IPS-18a (cell line): ENCODE results near the gene ZNF555.

Experiments
- H3K27ac ChIP-seq: one replicate; pipeline ENCODE4 v1.5.1; 2013; ENCODE audit warnings: low read length
- H3K27me3 ChIP-seq: one replicate; pipeline ENCODE4 v1.6.1; 2013; ENCODE audit warnings: mild to moderate bottlenecking, low read length; ENCODE audit not compliant: control insufficient read depth, insufficient read depth
- H3K36me3 ChIP-seq: one replicate; pipeline ENCODE4 v1.6.1; 2013; ENCODE audit warnings: low read depth, low read length; ENCODE audit not compliant: control insufficient read depth
- H3K4me1 ChIP-seq: one replicate; pipeline ENCODE4 v1.6.1; 2013; ENCODE audit warnings: low read depth, low read length; ENCODE audit not compliant: control insufficient read depth
- H3K4me3 ChIP-seq: one replicate; pipeline ENCODE4 v1.5.1; 2013; ENCODE audit warnings: low read length
- H3K9ac ChIP-seq: one replicate; pipeline ENCODE4 v1.6.1; 2013; ENCODE audit warnings: mild to moderate bottlenecking, low read length, moderate library complexity
- H3K9me3 ChIP-seq: one replicate; pipeline ENCODE4 v1.6.1; 2013; ENCODE audit warnings: low read depth, low read length; ENCODE audit not compliant: control insufficient read depth

ZNF555 gene

GRCh38 chr19:2837430-2837829 lies 3.8 kb upstream of the ZNF555 start:
- Histone ChIP-seq H3K4me3 (no peak overlapping the region), H3K9me3 (peaks cover 36% of the 10 kb centered on the region), H3K27me3 (peaks cover 6% of the 10 kb centered on the region), H3K4me1 (no peaks in the 10 kb centered on the region), H3K9ac (no peak overlapping the region), H3K36me3 (no peaks in the 10 kb centered on the region), H3K27ac (no peak overlapping the region)

- Histone ChIP-seq H3K36me3 (no peaks in the 10 kb centered on the region), H3K4me3 (peak overlapping the region; percentile 70), H3K9me3 (no peaks in the 10 kb centered on the region), H3K9ac (no peak overlapping the region), H3K27ac (no peak overlapping the region), H3K27me3 (peaks cover 8% of the 10 kb centered on the region), H3K4me1 (no peaks in the 10 kb centered on the region)
Measured at GRCh38 chr19:2841855-2842574, 740 bp downstream of the ZNF555 start.

- Histone ChIP-seq H3K4me1 (no peaks in the 10 kb centered on the region), H3K9ac (no peak overlapping the region), H3K27ac (no peak overlapping the region), H3K4me3 (no peak overlapping the region), H3K36me3 (no peaks in the 10 kb centered on the region), H3K27me3 (peaks cover 8% of the 10 kb centered on the region), H3K9me3 (peaks cover 7% of the 10 kb centered on the region)
Measured at GRCh38 chr19:2845107-2845506, 3.8 kb downstream of the ZNF555 start.

- Histone ChIP-seq H3K36me3 (peaks cover 2% of the 10 kb centered on the region), H3K27ac (no peak overlapping the region), H3K9ac (no peak overlapping the region), H3K27me3 (peaks cover 8% of the 10 kb centered on the region), H3K4me3 (no peak overlapping the region), H3K9me3 (peaks cover 10% of the 10 kb centered on the region), H3K4me1 (no peaks in the 10 kb centered on the region)
Measured at GRCh38 chr19:2846180-2846894, 5.1 kb downstream of the ZNF555 start.

GRCh38 chr19:2847507-2847906 lies 6.2 kb downstream of the ZNF555 start:
- H3K36me3 ChIP-seq = peaks cover 14% of the 10 kb centered on the region
- peaks cover 1% of the 10 kb centered on the region for H3K27me3 ChIP-seq
- H3K4me1 ChIP-seq = no peaks in the 10 kb centered on the region
- H3K27ac ChIP-seq = no peak overlapping the region
- no peak overlapping the region for H3K4me3 ChIP-seq
- no peak overlapping the region for H3K9ac ChIP-seq
- H3K9me3 ChIP-seq = peaks cover 15% of the 10 kb centered on the region

- Histone ChIP-seq H3K4me3 (no peak overlapping the region), H3K9me3 (peaks cover 26% of the 10 kb centered on the region), H3K27me3 (no peaks in the 10 kb centered on the region), H3K4me1 (no peaks in the 10 kb centered on the region), H3K27ac (no peak overlapping the region), H3K36me3 (peaks cover 25% of the 10 kb centered on the region), H3K9ac (no peak overlapping the region)
Measured at GRCh38 chr19:2848616-2849015, 7.3 kb downstream of the ZNF555 start.

GRCh38 chr19:2850256-2850925 lies 9.1 kb downstream of the ZNF555 start:
- Histone ChIP-seq H3K27ac (no peak overlapping the region), H3K36me3 (peaks cover 28% of the 10 kb centered on the region), H3K27me3 (no peaks in the 10 kb centered on the region), H3K9me3 (peaks cover 43% of the 10 kb centered on the region), H3K4me3 (no peak overlapping the region), H3K9ac (no peak overlapping the region), H3K4me1 (no peaks in the 10 kb centered on the region)

GRCh38 chr19:2852598-2852997 lies 11.3 kb downstream of the ZNF555 start:
- Histone ChIP-seq H3K9ac (no peak overlapping the region), H3K4me3 (no peak overlapping the region), H3K27ac (no peak overlapping the region), H3K9me3 (peaks cover 54% of the 10 kb centered on the region), H3K4me1 (no peaks in the 10 kb centered on the region), H3K36me3 (peaks cover 28% of the 10 kb centered on the region), H3K27me3 (no peaks in the 10 kb centered on the region)

- H3K4me3 ChIP-seq = no peak overlapping the region
- H3K9me3 ChIP-seq = peaks cover 54% of the 10 kb centered on the region
- no peaks in the 10 kb centered on the region for H3K27me3 ChIP-seq
- no peak overlapping the region for H3K9ac ChIP-seq
- H3K27ac ChIP-seq = no peak overlapping the region
- peaks cover 28% of the 10 kb centered on the region for H3K36me3 ChIP-seq
- no peaks in the 10 kb centered on the region for H3K4me1 ChIP-seq
Measured at GRCh38 chr19:2853015-2853606, 11.8 kb downstream of the ZNF555 start.

- Histone ChIP-seq H3K27ac (no peak overlapping the region), H3K9ac (no peak overlapping the region), H3K27me3 (no peaks in the 10 kb centered on the region), H3K36me3 (peaks cover 28% of the 10 kb centered on the region), H3K4me3 (no peak overlapping the region), H3K4me1 (no peaks in the 10 kb centered on the region), H3K9me3 (peaks cover 52% of the 10 kb centered on the region)
Measured at GRCh38 chr19:2854849-2855248, 13.6 kb downstream of the ZNF555 start.

- Histone ChIP-seq H3K36me3 (peaks cover 23% of the 10 kb centered on the region), H3K9me3 (peaks cover 51% of the 10 kb centered on the region), H3K4me3 (no peak overlapping the region), H3K27me3 (no peaks in the 10 kb centered on the region), H3K27ac (no peak overlapping the region), H3K4me1 (no peaks in the 10 kb centered on the region), H3K9ac (no peak overlapping the region)
Measured at GRCh38 chr19:2856457-2857050, 15.3 kb downstream of the ZNF555 start.
